NCI-H1092 treated with DMSO at 0.1 percent for 48 hours (cell line): Measurements from ENCODE around the gene RPH3AL.
"Not testable (repeated sequence)": the region's sequence is repeated elsewhere in the genome, so short reads cannot be mapped to it uniquely, and the experiment has no call there.

Experiments
- DNase-seq: peaks from one replicate; lab custom pipeline; 2025; lab: John Stamatoyannopoulos, UW

Gene RPH3AL

DNA sequence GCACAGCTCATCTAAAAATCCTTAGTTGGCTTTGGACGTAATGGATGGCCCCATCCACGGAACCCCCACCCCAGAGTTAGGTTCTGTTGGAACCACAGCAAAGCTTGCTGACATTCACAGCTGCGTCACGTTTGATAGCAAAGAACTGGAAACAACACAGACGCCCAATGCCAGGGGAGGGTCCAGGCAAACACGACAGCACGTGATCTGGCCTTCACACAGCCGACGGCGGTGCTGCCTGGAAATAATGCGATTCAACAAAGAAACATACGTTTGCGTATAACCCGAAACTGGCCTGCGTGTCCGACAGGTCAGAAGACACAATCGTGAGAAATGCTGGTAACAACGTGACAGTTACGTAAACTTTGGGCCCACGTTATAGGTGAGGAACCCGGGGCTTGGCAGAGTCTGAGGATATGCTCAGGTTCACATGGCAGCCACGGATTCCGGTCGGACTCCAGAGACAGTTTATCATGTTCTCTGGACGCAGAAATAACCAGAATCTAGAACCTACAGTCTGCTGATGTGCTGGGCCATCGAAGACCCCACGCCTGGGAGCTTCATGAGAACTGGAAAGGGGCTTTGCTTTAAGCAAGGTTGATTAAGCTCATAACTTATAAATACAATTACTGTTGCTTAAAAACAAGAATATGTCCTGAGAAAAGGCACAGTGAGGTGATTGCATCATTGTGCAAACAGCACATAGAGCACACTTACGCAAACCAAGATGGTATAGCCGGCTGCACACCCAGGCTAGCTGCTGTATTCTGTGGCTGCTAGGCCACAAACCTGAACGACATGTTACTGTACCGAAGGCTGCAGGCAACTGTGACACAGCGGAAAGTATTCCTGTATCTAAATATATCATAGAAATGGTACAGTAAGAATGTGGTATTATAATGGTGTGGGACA, 70.4 kb downstream of the RPH3AL start:
- DNase-seq: no peak

DNA sequence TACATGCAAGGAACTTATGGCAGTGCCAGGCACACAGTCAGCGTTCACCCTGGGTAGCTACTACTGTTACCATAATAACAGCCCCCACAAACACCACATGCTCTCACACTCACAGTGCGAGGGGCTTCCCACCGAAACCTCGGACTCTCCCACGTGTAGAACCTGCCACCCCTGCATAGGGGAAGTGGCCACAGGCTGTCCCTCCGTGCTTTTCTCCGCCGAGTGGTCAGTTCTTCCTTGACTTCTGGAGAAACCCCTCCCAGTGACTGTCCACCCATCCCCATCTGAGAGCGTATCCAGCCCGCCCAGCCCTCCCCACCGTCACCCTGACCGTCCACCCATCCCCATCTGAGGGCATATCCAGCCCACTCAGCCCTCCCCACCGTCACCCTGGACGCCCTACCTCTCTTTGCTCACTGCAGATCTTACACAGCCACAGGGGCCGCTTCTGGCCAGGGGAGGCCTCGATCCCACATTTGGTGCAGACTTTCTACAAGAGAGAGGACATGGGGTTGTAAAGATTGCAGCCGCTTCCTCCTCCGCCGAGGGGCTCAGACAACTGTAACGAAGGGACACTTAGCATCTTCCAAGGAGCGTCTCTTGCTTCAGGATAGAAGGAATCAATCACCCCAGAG, 71.1 kb downstream of the RPH3AL start:
- no peak for DNase-seq

DNA sequence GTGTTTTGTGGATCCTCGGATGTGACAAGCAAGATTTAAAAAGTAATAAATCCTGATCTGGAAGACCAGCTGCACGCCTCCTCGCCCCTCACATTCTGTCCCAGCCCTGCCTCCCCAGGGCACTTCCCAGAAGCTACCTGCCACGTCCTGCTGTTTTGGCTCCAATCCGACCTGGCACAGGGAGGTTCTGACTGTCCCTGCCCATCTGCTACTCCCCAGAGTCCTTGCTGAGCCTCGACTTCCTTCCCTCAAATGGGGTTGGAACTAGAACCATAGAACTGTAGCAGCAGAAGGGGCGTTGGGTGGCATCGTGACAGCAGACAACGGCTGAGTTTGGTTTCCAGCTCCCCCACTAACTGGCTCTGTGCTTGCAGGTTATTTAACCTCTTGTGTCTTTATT, 71.7 kb downstream of the RPH3AL start:
- DNase-seq: no peak

GRCh38 chr17:280216-280615, 72.4 kb downstream of the RPH3AL start:
- no peak for DNase-seq

GRCh38 chr17:279776-280175, 72.8 kb downstream of the RPH3AL start:
- DNase-seq: no peak

DNA sequence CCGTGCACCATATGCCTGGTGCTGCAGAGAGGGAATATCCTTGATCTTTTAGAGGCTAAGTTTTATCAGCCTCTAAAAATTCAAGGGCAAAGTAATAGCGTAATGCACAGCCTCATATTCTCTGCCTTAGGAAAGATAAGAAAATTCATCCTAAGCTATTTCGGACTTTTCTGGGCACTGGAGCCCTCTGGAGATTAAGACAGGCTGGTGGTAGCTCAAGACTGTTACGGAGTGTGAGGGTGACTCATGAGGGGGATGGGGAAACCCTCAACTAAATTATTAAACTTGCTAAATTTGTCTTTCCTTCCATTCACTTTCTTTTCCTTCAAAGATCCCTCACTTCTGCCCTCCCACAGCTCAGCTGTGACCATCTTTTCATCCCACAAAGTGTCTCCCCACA, 73.3 kb downstream of the RPH3AL start:
- DNase-seq: no peak

DNA sequence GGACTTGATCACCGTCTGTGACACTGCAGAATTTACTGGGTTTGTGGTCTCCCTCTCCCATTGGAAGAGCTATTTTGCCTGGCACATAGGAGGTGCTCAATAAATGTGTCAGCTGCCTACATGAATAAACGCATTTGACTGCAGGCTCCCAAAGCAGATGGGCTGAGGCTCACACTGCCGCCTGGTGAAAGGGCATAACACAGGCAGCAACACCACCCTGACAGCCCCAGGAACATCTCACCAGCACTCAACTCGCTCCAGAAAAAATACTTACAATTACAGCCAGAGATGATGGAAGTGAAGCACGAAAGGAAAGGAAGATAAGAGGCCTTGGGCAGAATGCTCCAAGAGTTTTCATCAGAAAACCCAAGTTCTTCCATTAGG, 73.9 kb downstream of the RPH3AL start:
- DNase-seq: no peak

DNA sequence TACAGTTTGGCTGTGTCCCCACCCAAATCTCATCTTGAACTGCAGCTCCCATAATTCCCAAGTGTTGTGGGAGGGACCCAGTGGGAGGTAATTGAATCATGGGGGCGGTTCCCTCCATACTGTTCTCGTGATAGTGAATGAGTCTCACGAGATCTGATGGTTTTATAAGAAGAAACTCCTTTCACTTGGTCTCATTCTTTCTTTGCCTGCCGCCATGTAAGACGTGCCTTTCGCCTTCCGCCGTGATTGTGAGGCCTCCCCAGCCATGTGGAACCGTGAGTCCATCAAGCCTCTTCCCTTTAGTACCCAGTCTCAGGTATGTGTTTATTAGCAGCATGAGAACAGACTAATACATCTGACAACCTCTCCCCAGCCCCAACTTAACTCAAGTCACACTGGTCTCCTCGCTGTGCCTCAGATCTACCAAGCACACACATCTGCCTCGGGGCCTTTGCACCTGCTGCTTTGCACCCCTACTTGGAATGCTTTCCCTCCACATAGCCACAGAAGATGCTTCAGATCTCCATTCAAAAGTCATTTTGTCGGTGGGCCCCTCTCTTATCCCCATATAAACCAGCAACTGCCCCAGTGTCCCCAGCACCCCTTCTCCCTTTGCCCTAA, 74.4 kb downstream of the RPH3AL start:
- DNase-seq: no peak

DNA sequence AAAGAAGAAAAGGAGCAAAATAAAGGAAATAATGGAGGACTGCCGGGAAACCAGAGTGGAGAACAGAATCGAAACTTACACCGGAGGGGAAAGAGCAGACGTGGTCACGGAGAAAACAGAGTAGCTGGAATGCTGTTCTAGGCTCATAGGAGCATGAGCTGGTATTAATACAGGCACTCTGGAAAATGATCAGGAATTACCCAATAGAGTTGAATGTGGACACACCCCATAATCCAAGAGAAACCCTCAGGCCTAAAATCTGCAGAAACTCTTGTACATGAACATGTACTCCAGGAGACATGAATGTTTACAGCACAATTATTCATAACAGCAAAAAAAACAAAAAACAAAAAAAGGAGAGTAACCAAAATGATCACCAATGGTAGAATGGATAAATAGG, 77.7 kb downstream of the RPH3AL start:
- DNase-seq: no peak

DNA sequence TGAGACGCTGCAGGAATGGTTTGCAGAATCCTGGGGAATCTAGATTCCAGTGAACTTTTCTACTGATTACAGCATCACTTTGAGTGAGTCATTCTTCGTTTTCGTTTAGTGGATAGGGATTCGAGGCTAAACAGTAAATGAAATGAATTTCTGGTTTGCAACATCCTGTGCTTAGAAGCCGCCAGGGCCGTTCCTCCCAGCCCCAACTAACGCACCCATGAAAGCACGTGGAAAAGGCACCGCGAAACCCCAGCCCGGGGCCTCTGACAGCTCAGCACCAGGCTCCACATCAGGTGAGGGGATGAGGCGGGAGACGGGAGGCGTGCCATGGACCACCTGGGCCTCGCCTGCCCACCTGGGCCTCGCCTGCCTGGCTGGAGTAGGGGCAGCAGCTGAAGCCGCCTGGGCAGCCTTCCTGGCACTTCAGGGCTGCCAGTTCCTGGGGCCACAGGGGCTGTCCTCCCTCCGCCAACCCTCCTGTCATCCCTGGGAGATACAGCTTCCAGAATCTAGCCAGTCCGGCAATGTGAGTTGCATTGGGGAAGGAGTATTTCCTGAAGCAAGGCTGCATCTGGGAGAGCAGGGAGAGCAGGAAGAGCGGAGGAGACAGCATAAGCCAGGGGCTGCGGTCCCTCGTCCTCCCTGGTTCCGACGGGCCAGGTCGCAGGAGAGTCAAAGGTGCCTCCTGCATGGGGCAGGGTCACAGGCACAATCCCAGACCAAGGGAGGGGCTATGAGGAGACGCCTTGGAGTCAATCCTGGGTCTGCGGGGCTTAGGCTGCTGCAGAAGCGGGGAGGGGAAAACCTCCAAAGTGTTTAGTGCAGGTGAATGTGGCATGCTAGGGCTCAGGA, 78.4 kb downstream of the RPH3AL start:
- DNase-seq: no peak

DNA sequence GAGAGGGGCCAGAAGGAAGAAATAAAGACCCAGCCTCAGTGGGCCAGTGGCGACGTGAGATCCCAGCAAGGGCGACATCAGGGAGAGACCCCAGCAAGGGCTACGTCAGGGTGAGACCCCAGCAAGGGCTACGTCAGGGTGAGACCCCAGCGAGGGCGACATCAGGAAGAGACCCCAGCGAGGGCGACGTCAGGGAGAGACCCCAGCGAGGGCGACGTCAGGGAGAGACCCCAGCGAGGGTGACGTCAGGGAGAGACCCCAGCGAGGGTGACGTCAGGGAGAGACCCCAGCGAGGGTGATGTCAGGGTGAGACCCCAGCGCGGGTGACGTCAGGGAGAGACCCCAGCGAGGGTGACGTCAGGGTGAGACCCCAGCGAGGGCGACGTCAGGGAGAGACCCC, 79.8 kb downstream of the RPH3AL start:
- DNase-seq: not testable (repeated sequence)

GRCh38 chr17:271928-272623, 80.5 kb downstream of the RPH3AL start:
- DNase-seq: not testable (repeated sequence)

GRCh38 chr17:269616-270514, 82.7 kb downstream of the RPH3AL start:
- no peak for DNase-seq

DNA sequence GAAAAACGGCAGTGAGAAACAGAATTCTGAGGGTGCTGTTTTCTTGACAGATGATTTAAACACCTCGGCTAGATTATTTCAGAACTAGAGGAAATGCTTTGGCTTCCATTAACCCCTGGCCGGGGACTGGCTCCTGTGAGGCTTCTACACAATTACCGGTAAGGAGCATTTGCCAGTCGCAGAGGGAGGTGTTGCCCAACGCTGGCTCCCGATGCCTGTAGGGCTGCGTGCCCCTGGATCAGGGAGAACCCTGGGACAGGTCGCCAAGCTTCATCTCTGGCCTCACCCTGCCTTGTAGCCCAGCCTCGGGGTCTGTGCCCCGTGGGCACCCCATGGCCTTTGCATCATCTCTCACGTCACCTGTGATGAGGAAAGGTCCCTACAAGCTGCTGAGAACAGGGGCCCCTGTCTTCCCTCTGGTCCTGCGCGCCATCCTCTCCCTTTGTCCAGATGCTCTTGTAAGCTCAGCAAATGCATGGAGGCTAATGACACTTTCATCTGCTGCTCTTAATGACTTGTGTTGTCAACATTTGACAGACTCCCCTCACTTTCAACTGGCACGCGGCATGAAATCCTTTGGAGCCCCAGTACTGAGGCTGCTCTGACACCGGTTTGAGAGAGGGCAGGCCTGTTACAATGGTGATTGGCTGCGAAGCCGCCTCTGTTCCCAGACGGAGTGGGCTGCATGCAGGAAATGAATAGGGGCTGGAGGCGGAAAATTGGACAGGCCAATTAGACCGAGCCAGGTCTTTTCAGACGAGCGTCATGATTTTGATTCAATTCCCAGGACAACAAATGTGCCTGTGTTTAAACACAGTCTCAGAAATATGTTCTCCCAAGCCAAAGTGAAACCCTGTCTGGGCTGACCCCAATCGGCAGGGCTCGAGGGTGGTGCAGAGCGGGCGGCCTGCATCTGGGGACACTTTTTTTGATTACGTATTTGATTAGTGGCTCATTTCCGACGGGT, 85.6 kb downstream of the RPH3AL start:
- DNase-seq: no peak

DNA sequence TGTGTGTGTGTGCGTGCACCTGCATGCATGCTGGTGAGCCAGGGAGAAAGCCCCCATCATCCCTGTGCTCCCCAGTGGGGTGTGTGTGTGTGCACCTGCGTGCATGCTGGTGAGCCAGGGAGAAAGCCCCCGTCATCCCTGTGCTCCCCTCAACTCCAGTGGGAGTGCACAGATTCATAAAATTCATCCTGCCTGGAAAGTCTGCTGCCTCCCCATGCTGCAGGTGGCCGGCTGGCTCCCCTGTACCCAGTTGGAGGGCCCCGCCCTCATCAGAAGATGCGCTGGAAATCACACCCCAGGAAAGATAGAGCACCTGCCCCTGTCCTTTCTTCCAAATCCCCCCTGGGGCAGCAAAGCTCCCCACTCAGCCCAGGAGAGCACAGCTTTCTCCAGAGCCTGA, 86.4 kb downstream of the RPH3AL start:
- no peak for DNase-seq

- DNase-seq: no peak
Measured at GRCh38 chr17:265718-266117, 86.9 kb downstream of the RPH3AL start.

GRCh38 chr17:263773-264172, 88.8 kb downstream of the RPH3AL start:
- DNase-seq: no peak

- DNase-seq: no peak
Measured at GRCh38 chr17:263271-263670, 89.3 kb downstream of the RPH3AL start.

DNA sequence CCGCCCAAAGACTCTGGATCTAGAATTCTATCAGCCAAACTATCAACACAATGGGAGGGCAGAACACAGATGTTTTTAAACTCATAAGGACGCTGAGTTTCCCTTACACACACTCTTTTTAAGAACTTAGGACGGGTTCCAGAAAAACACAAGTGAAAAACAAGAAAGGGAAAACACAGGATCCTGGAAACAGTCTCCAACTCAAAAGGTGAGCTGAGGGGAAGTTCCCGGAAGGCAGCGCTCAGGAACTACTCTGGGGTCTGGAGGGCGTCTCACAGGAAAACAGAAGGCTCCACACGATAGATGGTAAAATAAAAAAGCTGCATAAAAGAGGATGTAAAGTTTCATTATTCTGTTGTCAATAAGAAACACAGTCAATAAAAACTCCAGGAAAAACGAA, 91.0 kb downstream of the RPH3AL start:
- no peak for DNase-seq
